K562 (cell line): ENCODE results near the gene MATN1. TPM values are rescaled to one million over a fixed set of nuclear protein-coding genes. Genes with fewer than 3 reads are reported as not detected.

Source experiments
- BCOR ChIP-seq: fragments of 450-650 bp; IDR thresholded peaks from 2 replicates; pipeline ENCODE4 v1.6.1; 2016
- CHD4 ChIP-seq: fragments of 200-600 bp; sonication (generic); IDR thresholded peaks from 3 replicates; pipeline ENCODE4 v1.6.1; 2012; ENCODE audit warnings: low read depth, mild to moderate bottlenecking, mixed read lengths, low read length, inconsistent platforms; ENCODE audit not compliant: insufficient read depth, insufficient replicate concordance, poor library complexity, severe bottlenecking
- CXXC5 ChIP-seq: fragments of 250-450 bp; sonication (Bioruptor Pico); IDR thresholded peaks from 2 replicates; pipeline ENCODE4 v1.8.0; 2022; ENCODE audit warnings: inconsistent platforms, mild to moderate bottlenecking, moderate library complexity
- DNMT1 ChIP-seq: fragments of 450-650 bp; IDR thresholded peaks from 2 replicates; pipeline ENCODE4 v1.6.1; 2016; ENCODE audit warnings: antibody characterized with exemption, mild to moderate bottlenecking
- ELF4 ChIP-seq: fragments of 450-650 bp; formaldehyde crosslinking; IDR thresholded peaks from 2 replicates; pipeline ENCODE4 v1.4.0; 2022; ENCODE audit warnings: missing genetic modification characterization
- HMG20B ChIP-seq: fragments of 250-450 bp; sonication (Bioruptor Pico); IDR thresholded peaks from 2 replicates; pipeline ENCODE4 v1.5.0; 2021; ENCODE audit warnings: mild to moderate bottlenecking
- KAT7 ChIP-seq: sonication (generic); formaldehyde crosslinking; IDR thresholded peaks from 2 replicates; pipeline ENCODE4 v1.8.0; 2022; ENCODE audit warnings: missing genetic modification reagents, mild to moderate bottlenecking, borderline replicate concordance
- KLF6 ChIP-seq: fragments of 250-450 bp; sonication (Bioruptor Pico); IDR thresholded peaks from 2 replicates; pipeline ENCODE4 v1.4.0; 2020; ENCODE audit warnings: mild to moderate bottlenecking, moderate library complexity, borderline replicate concordance
- NFXL1 ChIP-seq: fragments of 450-650 bp; formaldehyde crosslinking; IDR thresholded peaks from 2 replicates; pipeline ENCODE4 v1.4.0; 2021; ENCODE audit warnings: mild to moderate bottlenecking
- PPARD ChIP-seq: fragments of 250-450 bp; sonication (Bioruptor Pico); IDR thresholded peaks from 2 replicates; pipeline ENCODE4 v1.8.0; 2022; ENCODE audit warnings: inconsistent platforms, mild to moderate bottlenecking, moderate library complexity
- SMAD3 ChIP-seq: fragments of 450-650 bp; formaldehyde crosslinking; conservative IDR thresholded peaks from 2 replicates; pipeline ENCODE4 v1.4.0; 2020; ENCODE audit warnings: mild to moderate bottlenecking
- SMARCA5 ChIP-seq: fragments of 450-650 bp; IDR thresholded peaks from 2 replicates; pipeline ENCODE4 v1.6.1; 2016
- TEAD1 ChIP-seq, 2 experiments: fragments of 450-650 bp in 1 of 2; sonication (generic) in 1 of 2; formaldehyde crosslinking; IDR thresholded peaks; 2 replicates each; pipeline versions ENCODE4 v1.4.0 to v1.8.0; 2020 to 2022; ENCODE audit warnings: mild to moderate bottlenecking in 2 of 2, missing genetic modification reagents in 1 of 2
- TSC22D4 ChIP-seq: fragments of 450-650 bp; IDR thresholded peaks from 2 replicates; pipeline ENCODE4 v1.6.1; 2016; ENCODE audit warnings: missing genetic modification characterization, missing biosample characterization, control low read depth
- ZKSCAN1 ChIP-seq: fragments of 150-350 bp; IDR thresholded peaks from 2 replicates; pipeline ENCODE4 v1.6.1; 2016; ENCODE audit warnings: low read depth, low read length
- ZNF165 ChIP-seq: fragments of 250-450 bp; sonication (Bioruptor Pico); IDR thresholded peaks from 2 replicates; pipeline ENCODE4 v1.4.0; 2020; ENCODE audit warnings: borderline replicate concordance
- ZNF347 ChIP-seq: fragments of 450-650 bp; formaldehyde crosslinking; IDR thresholded peaks from 2 replicates; pipeline ENCODE4 v1.4.0; 2020; ENCODE audit warnings: low read depth, mild to moderate bottlenecking, moderate library complexity
- ZNF436 ChIP-seq: fragments of 250-450, 450-650 bp; sonication (Bioruptor Pico); formaldehyde crosslinking; IDR thresholded peaks from 2 replicates; pipeline ENCODE4 v1.7.0; 2020; ENCODE audit warnings: mild to moderate bottlenecking
- ZNF444 ChIP-seq: fragments of 250-450 bp; sonication (Bioruptor Pico); IDR thresholded peaks from 2 replicates; pipeline ENCODE4 v1.4.0; 2020; ENCODE audit warnings: mild to moderate bottlenecking, moderate library complexity
- ZNF668 ChIP-seq: fragments of 250-450 bp; sonication (Bioruptor Pico); IDR thresholded peaks from 2 replicates; pipeline ENCODE4 v1.8.0; 2022; ENCODE audit warnings: mild to moderate bottlenecking, inconsistent platforms
- ZNF766 ChIP-seq: fragments of 200-800 bp; sonication (Bioruptor generic); conservative IDR thresholded peaks from 2 replicates; pipeline ENCODE4 v1.6.1; 2016; ENCODE audit warnings: missing genetic modification characterization, missing compliant biosample characterization
- polyA plus RNA-seq, 8 experiments: library from polyadenylated mRNA; depleted of rRNA in 4 of 8; stranded (reverse) in 5 of 8; unstranded in 3 of 8; fragments of >200 nt; fragmentation: Nextera tagmentation in 2 of 8; fragmentation: Illumina TruSeq in 1 of 8; extraction: Ambion mirVana in 2 of 8; extraction: Trizol in 1 of 8; gene quantifications; 2 replicates each; pipeline versions ENCODE4 v1.2.1 to v1.2.3, GENCODE V29; 2011 to 2014; ENCODE audit warnings: inconsistent platforms in 1 of 8, missing spikeins in 1 of 8
- total RNA-seq, 7 experiments: library from RNA; depleted of rRNA in 6 of 7; stranded (reverse); fragments of >200 nt in 6 of 7; fragmentation: Illumina TruSeq in 2 of 7; extraction: Trizol in 2 of 7; gene quantifications; 2 replicates each; pipeline versions ENCODE4 v1.2.1 to v1.2.3, GENCODE V29; 2011 to 2021; ENCODE audit warnings: low replicate concordance in 1 of 7
- TF ChIP-seq, protein P1 (sequence below): fragments of 450-650 bp; formaldehyde crosslinking; IDR thresholded peaks from 2 replicates; pipeline ENCODE4 v1.4.0; 2020; ENCODE audit warnings: mild to moderate bottlenecking, moderate library complexity
- TF ChIP-seq, protein P2 (sequence below): fragments of 250-450 bp; sonication (Bioruptor Pico); IDR thresholded peaks from 2 replicates; pipeline ENCODE4 v1.5.0; 2022; ENCODE audit warnings: mild to moderate bottlenecking
- TF ChIP-seq, protein P3 (sequence below): sonication (generic); formaldehyde crosslinking; IDR thresholded peaks from 2 replicates; pipeline ENCODE4 v1.9.0; 2022; ENCODE audit warnings: mild to moderate bottlenecking, missing genetic modification reagents
- TF ChIP-seq, protein P4 (sequence below): fragments of 450-650 bp; conservative IDR thresholded peaks from 2 replicates; pipeline ENCODE4 v1.6.1; 2016; ENCODE audit warnings: missing genetic modification characterization, low read depth, mild to moderate bottlenecking, missing compliant biosample characterization, moderate library complexity

Gene MATN1
- total and polyA plus RNA-seq, 9 of the 15 experiments (the other 6 are each of a cell fraction or from before 2014, with no cell fraction given), result 0.10 to 2.3 (median 1.2) TPM

DNA sequence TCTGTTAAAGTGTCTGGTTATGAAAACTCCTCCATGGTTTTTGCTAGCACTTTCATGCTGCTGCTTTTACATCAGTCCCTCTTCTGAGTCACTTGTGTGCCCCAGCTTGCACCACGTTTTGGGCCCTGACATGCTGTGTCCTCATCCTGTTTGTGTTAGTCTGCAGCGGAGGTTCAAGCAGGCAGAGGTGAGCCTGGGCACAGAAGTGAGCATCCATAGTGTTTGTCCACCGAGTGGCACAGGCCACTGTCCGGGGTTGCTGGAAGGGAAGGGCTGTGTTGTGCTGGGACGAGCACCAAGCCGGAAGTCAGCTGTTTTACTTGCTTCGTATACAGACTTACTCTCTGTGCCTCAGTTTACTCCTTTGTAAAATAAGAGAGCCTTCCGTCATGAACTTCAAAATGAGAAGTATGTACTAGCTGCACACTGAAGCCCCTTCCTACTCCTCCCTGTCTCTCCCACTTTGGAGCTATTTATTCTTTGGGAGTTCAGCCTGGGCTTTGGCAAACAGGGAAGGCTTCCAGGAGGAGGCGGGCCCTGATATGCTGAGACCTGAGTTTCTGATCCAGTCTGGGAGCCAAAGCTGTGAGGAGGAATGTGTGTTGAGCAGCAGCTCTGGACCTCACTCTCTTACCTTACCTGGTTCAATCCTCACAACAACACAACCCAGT lies 44.9 kb upstream of the MATN1 start (continued):
- TF ChIP-seq CXXC5 (CRISPR knock-in tag) (peak; percentile 23; the same call in 1 of the 2 replicates), SMARCA5 (peak; percentile 98), BCOR (peak; percentile 90), ZNF668 (CRISPR knock-in tag) (0 out of 2 replicates have a peak, but pooled peaks have one; percentile 41), HMG20B (CRISPR knock-in tag) (peak; percentile 36; the same call in 1 of the 2 replicates), ZNF444 (CRISPR knock-in tag) (peak; percentile 13; the same call in 1 of the 2 replicates), ZNF766 (CRISPR knock-in tag) (peak; percentile 46; the same call in 1 of the 2 replicates), ZNF347 (CRISPR knock-in tag) (0 out of 2 replicates have a peak, but pooled peaks have one; percentile 43), ELF4 (CRISPR knock-in tag) (peak; percentile 64; the same call in 1 of the 2 replicates), TEAD1 (CRISPR knock-in tag; IDR thresholded peaks at IDR 0.05) (peak in 1 of 2 experiments; percentile 1; a peak in 1 of 4 replicates), CHD4 (peak; percentile 73), KLF6 (CRISPR knock-in tag) (peak; percentile 52), NFXL1 (CRISPR knock-in tag) (peak; percentile 71), SMAD3 (CRISPR knock-in tag) (peak; percentile 60), DNMT1 (no peak), TSC22D4 (tag) (no peak), ZKSCAN1 (no peak), PPARD (no peak), ZNF165 (peak; percentile 90; the same call in 1 of the 2 replicates), KAT7 (CRISPR knock-in tag) (0 out of 2 replicates have a peak, but pooled peaks have one; percentile 35), ZNF436 (peak; percentile 95)
- TF ChIP-seq, protein P1, sequence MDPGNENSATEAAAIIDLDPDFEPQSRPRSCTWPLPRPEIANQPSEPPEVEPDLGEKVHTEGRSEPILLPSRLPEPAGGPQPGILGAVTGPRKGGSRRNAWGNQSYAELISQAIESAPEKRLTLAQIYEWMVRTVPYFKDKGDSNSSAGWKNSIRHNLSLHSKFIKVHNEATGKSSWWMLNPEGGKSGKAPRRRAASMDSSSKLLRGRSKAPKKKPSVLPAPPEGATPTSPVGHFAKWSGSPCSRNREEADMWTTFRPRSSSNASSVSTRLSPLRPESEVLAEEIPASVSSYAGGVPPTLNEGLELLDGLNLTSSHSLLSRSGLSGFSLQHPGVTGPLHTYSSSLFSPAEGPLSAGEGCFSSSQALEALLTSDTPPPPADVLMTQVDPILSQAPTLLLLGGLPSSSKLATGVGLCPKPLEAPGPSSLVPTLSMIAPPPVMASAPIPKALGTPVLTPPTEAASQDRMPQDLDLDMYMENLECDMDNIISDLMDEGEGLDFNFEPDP, result 0 out of 2 replicates have a peak, but pooled peaks have one; percentile 51
- TF ChIP-seq, protein P2, sequence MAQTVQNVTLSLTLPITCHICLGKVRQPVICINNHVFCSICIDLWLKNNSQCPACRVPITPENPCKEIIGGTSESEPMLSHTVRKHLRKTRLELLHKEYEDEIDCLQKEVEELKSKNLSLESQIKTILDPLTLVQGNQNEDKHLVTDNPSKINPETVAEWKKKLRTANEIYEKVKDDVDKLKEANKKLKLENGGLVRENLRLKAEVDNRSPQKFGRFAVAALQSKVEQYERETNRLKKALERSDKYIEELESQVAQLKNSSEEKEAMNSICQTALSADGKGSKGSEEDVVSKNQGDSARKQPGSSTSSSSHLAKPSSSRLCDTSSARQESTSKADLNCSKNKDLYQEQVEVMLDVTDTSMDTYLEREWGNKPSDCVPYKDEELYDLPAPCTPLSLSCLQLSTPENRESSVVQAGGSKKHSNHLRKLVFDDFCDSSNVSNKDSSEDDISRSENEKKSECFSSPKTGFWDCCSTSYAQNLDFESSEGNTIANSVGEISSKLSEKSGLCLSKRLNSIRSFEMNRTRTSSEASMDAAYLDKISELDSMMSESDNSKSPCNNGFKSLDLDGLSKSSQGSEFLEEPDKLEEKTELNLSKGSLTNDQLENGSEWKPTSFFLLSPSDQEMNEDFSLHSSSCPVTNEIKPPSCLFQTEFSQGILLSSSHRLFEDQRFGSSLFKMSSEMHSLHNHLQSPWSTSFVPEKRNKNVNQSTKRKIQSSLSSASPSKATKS (CRISPR knock-in tag), result no peak; the same call in 1 of the 2 replicates
- TF ChIP-seq, protein P3, sequence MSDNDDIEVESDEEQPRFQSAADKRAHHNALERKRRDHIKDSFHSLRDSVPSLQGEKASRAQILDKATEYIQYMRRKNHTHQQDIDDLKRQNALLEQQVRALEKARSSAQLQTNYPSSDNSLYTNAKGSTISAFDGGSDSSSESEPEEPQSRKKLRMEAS (CRISPR knock-in tag), result no peak
- TF ChIP-seq, protein P4, sequence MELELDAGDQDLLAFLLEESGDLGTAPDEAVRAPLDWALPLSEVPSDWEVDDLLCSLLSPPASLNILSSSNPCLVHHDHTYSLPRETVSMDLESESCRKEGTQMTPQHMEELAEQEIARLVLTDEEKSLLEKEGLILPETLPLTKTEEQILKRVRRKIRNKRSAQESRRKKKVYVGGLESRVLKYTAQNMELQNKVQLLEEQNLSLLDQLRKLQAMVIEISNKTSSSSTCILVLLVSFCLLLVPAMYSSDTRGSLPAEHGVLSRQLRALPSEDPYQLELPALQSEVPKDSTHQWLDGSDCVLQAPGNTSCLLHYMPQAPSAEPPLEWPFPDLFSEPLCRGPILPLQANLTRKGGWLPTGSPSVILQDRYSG, result peak; percentile 22; the same call in 1 of the 2 replicates
